Measurements from ENCODE around the gene PTPN18. TPM values are rescaled to one million over a fixed set of nuclear protein-coding genes. Genes with fewer than 3 reads are reported as not detected.
A peak's percentile ranks its signal among the peaks of the same experiment; 100 is the strongest.

PTPN18 gene
- total and polyA plus RNA-seq, 8 donors: 37.0 to 87.0 (median 43.3) TPM

DNA sequence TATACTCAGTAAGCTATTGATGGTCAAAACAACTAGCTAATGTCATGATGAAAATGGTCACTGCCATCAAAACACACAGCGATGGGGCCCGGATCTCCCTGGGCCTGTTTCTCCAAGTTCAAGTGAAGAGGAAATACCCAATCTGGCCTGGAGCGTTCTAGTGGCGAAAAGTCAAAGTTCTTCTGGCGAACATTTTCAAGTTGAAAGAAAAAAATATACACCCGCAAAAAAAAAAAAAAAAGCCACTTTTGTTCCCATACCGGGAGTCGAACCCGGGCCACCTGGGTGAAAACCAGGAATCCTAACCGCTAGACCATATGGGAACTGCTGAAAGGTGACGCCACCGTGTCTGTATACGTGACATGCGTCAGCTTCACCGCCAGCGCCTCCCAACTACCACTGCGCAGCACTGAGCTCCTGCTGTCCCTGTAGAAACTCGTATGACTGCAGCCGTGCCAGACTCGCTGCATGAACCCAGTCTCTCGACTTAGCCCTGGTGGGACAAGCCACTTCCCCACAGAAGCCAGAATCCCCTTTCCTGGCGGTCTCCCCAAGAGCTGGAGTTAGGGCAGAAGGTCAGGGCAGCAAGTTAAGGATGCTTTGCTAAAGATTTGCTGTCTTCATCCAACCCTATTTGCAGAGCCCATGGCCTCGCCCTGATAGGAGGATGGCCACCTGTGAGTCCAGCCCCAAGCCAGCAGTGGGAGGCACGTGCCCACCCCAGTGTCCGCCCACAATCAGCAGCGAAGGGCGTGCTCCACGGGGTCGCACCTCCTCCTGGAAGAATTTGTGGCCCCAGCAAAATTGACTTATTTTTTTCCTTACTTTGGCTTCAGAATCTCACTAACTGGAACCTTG is 18.8 kb upstream of the PTPN18 start:
- Histone ChIP-seq H3K9me3 (no peaks in the 10 kb centered on the region), H3K4me3 (peak overlapping the region in 1 of 4 donors; percentile 34), H3K4me1 (no peaks in the 10 kb centered on the region), H3K27ac (peak overlapping the region in 3 of 4 donors; percentile 16 to 67 (median 49)), H3K36me3 (peaks cover 0 to 9% (median 3%) of the 10 kb centered on the region in 3 donors), H3K27me3 (no peaks in the 10 kb centered on the region)
- intact Hi-C loops (cut with DNase I): loop anchor here in 1 of 3 donors (10.0 kb wide), 1 partner anchor 172 kb away; no protein-coding TSS in a partner anchor
- FAIRE-seq (no peak), DNase-seq (peak; percentile 75 to 96 (median 92)), ATAC-seq (peak; percentile 66 to 83 (median 73))
- TF ChIP-seq, protein P1, sequence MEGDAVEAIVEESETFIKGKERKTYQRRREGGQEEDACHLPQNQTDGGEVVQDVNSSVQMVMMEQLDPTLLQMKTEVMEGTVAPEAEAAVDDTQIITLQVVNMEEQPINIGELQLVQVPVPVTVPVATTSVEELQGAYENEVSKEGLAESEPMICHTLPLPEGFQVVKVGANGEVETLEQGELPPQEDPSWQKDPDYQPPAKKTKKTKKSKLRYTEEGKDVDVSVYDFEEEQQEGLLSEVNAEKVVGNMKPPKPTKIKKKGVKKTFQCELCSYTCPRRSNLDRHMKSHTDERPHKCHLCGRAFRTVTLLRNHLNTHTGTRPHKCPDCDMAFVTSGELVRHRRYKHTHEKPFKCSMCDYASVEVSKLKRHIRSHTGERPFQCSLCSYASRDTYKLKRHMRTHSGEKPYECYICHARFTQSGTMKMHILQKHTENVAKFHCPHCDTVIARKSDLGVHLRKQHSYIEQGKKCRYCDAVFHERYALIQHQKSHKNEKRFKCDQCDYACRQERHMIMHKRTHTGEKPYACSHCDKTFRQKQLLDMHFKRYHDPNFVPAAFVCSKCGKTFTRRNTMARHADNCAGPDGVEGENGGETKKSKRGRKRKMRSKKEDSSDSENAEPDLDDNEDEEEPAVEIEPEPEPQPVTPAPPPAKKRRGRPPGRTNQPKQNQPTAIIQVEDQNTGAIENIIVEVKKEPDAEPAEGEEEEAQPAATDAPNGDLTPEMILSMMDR (IDR thresholded peaks at IDR 0.05): no peak
- 9 to 10% methylated on average over 29 of the region's 29 CpGs for WGBS, 2 donors

DNA sequence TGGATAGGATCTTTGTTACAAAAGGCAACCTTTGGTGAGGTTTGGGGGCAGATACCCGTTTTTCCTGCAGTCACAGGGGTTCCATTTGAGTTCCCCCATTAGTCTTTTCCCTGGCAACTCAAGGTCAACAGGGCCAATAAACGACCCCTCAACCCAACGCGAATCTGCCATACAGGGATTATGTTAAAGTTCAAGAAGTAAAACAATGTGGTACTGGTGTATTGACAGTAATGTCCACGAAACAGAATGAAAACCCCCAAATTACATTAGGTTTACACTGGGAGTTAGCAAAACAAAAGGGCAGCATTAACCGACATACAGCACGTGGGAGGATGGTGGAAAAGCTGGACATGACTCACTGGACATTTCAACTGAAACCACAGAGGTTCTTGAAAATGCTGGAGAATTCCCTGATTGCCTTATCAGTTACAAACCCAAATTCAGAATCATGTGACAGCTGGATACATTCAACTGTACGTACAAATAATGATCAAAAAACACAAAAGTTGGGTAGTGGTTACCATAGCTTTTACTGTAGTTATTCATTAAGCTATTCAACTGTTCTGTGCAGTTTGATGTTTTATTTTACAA is 18.0 kb upstream of the PTPN18 start:
- TF ChIP-seq, protein P1 (IDR thresholded peaks at IDR 0.05): no peak
- peak overlapping the region in 3 of 4 donors; percentile 16 to 67 (median 49) for H3K27ac ChIP-seq
- H3K4me3 ChIP-seq: peak overlapping the region in 1 of 4 donors; percentile 34
- H3K4me1 ChIP-seq: no peaks in the 10 kb centered on the region
- 48 to 54% methylated on average over 8 of the region's 8 CpGs for WGBS, 2 donors
- H3K36me3 ChIP-seq: peaks cover 0 to 9% (median 3%) of the 10 kb centered on the region in 3 donors
- intact Hi-C loops (cut with DNase I): loop anchor here in 1 of 3 donors (10.0 kb wide), 1 partner anchor 173 kb away; no protein-coding TSS in a partner anchor
- H3K27me3 ChIP-seq: no peaks in the 10 kb centered on the region
- ATAC-seq: no peak
- no peak for DNase-seq
- H3K9me3 ChIP-seq: no peaks in the 10 kb centered on the region
- FAIRE-seq: no peak

DNA sequence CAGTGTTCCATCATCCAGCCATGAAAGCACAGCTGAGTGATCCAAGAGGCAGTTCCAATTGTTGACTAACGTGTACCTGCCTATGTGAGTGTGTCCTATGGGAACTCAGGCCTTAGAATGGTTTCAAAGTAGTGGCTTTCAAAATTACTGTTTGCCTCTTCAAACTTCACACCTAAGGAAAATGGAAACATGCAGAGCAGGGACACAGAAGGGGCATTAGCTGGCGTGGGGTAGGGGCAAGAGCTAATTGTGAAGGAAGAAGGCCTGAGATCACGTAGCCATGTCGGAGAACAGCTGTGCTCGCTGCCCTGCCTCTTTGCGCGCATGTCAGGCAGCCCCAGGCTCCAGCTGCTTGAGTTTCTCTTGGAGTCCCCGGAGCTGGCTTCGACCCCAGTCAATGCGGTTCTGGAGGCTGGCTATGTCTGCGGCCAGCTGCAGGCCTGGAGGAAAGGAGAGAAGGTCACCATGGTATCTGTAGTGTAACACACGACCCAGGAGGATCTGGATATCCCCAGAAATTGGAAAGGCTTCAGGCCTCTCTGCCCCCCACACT is 17.0 kb upstream of the PTPN18 start:
- TF ChIP-seq, protein P1 (IDR thresholded peaks at IDR 0.05): no peak
- DNase-seq (no peak), FAIRE-seq (no peak), ATAC-seq (no peak)
- peaks cover 0 to 9% (median 3%) of the 10 kb centered on the region in 3 donors for H3K36me3 ChIP-seq
- no peak overlapping the region for H3K4me3 ChIP-seq
- peaks cover 0 to 5% (median 0%) of the 10 kb centered on the region in 3 donors for H3K4me1 ChIP-seq
- no peaks in the 10 kb centered on the region for H3K9me3 ChIP-seq
- no peak overlapping the region for H3K27ac ChIP-seq
- intact Hi-C loops (cut with DNase I): loop anchor here in 1 of 3 donors (10.0 kb wide), 1 partner anchor 174 kb away; no protein-coding TSS in a partner anchor
- WGBS, 2 donors: 91 to 96% methylated on average over 12 of the region's 12 CpGs
- no peaks in the 10 kb centered on the region for H3K27me3 ChIP-seq

DNA sequence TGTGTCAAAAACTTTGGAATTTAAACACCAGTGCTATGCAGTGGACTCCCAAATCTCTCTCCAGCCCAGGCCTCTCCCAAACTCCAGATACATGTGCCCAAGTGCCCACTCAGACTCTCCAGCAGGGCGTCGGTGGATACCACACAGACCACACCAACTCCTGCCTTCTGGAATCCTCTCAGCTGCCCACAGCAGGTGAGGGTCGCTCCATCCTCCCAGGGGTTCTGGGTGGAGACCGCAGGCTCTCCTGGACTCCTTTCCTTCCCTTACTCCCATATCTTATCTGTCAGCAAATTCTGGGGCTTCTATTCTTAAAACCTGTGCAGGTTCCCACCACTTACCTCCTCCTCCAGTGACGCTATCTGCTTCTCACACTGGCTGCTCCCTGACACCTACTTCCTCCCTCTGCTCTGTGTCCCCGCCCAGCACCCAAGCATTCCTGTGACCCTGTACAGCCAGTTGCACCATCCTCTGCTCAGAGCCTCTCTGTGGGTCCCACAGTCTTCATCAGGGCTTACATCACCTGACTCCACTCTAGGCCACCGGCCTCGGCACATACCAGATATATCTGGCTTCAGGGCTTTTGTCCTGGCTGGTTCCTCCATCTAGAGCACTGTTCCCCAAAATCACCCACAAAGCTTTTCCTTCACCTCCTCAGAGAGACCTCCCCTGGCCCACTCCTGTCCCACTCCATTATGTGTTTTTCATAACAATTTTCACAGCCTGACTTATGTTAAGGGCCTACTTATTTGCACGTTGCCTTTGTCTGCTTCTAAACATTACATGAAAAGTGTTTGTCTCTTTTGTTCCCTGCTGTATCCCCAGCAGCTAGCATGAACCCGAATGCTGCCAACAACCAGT is 15.7 kb upstream of the PTPN18 start:
- H3K27me3 ChIP-seq: no peaks in the 10 kb centered on the region
- peaks cover 0 to 10% (median 0%) of the 10 kb centered on the region in 3 donors for H3K4me1 ChIP-seq
- TF ChIP-seq, protein P1 (IDR thresholded peaks at IDR 0.05): no peak
- H3K27ac ChIP-seq: no peak overlapping the region
- WGBS, 2 donors: 88 to 89% methylated on average over 10 of the region's 10 CpGs
- intact Hi-C loops (cut with DNase I): loop anchor here in 1 of 3 donors (10.0 kb wide), 1 partner anchor 175 kb away; no protein-coding TSS in a partner anchor
- no peak for ATAC-seq
- no peak overlapping the region for H3K4me3 ChIP-seq
- H3K9me3 ChIP-seq: no peaks in the 10 kb centered on the region
- no peak for FAIRE-seq
- peaks cover 0 to 19% (median 10%) of the 10 kb centered on the region in 3 donors for H3K36me3 ChIP-seq
- no peak for DNase-seq
